Measurements from ENCODE around the gene CDKN1B. TPM values are rescaled to one million over a fixed set of nuclear protein-coding genes. Genes with fewer than 3 reads are reported as not detected.

CDKN1B gene
- total and polyA plus RNA-seq, 2 of the 4 experiments (the other 2 are of a cell fraction) = 13.9 to 17.4 TPM

- Histone ChIP-seq H2AK5ac (ENCODE audit: low read depth, low read length) (no peak overlapping the region), H3K4ac (ENCODE audit: low read depth, low read length) (peak overlapping the region; percentile 38), H3K23ac (ENCODE audit: low read depth, low read length) (peak overlapping the region; percentile 81), H2AFZ (replicated peaks; ENCODE audit: low read length, poor library complexity) (no peak overlapping the region), H2BK15ac (ENCODE audit: low read depth, low read length) (no peak overlapping the region), H4K5ac (ENCODE audit: low read depth, low read length) (no peak overlapping the region), H3K9ac (ENCODE audit: low read depth, low read length) (peak overlapping the region; percentile 75), H3K4me1 (ENCODE audit: control insufficient read depth, insufficient read depth, low read length) (peaks cover 10% of the 10 kb centered on the region), H3K56ac (ENCODE audit: extremely low read depth, insufficient read depth, low read length) (no peak overlapping the region), H3K9me1 (ENCODE audit: insufficient read depth, low read length) (no peaks in the 10 kb centered on the region; the same call in 1 of the 2 replicates), H3K4me2 (ENCODE audit: low read depth, low read length) (peak overlapping the region; percentile 86), H3K4me3 (ENCODE audit: insufficient read depth, low read depth, low read length) (peak overlapping the region; percentile 22), H3K14ac (replicated peaks; ENCODE audit: low read depth, low read length) (peak overlapping the region; percentile 50; the same call in 1 of the 2 replicates), H2BK20ac (ENCODE audit: low read depth, low read length) (no peak overlapping the region), H4K8ac (ENCODE audit: low read depth in 2 of 2, low read length in 2 of 2) (peak overlapping the region in 1 of 2 experiments; percentile 28; a peak in 1 of 4 replicates), H4K20me1 (ENCODE audit: insufficient read depth, low read length) (peaks cover 24% of the 10 kb centered on the region; the same call in 1 of the 2 replicates), H3K79me1 (ENCODE audit: low read depth in 1 of 2, low read length in 2 of 2) (peaks cover 6 to 16% of the 10 kb centered on the region in 2 experiments), H4K91ac (ENCODE audit: insufficient read depth, low read depth, low read length) (no peak overlapping the region), H3K18ac (ENCODE audit: low read depth, low read length) (no peak overlapping the region), H2BK5ac (ENCODE audit: low read depth, low read length, poor library complexity, severe bottlenecking) (peak overlapping the region; percentile 46), H2BK120ac (ENCODE audit: low read depth, low read length) (no peak overlapping the region), H3K27me3 (ENCODE audit: control insufficient read depth, insufficient read depth, low read length) (no peaks in the 10 kb centered on the region), H3K27ac (ENCODE audit: insufficient read depth, low read length) (peak overlapping the region; percentile 63; the same call in 1 of the 2 replicates), H3K9me3 (ENCODE audit: control insufficient read depth, insufficient read depth, low read length) (no peaks in the 10 kb centered on the region), H3K36me3 (ENCODE audit: control insufficient read depth, insufficient read depth, low read length) (peaks cover 20% of the 10 kb centered on the region), H2AK9ac (replicated peaks; ENCODE audit: low read depth, low read length, poor library complexity) (no peak overlapping the region)
- ATAC-seq (ENCODE audit: low read depth) (no peak), DNase-seq (no peak)
- ChIA-PET POLR2A (ENCODE audit: unreplicated experiment) (interaction anchor here (0.5 kb wide), 1 partner anchor 89 kb away, joined by 4 read pairs; no protein-coding TSS in a partner anchor), CTCF (interaction anchor here (2.4 kb wide), 1 partner anchor 17 kb away, joined by 12 read pairs; no protein-coding TSS in a partner anchor)
- dilution Hi-C loops (cut with HindIII; ENCODE audit: low sequenced_read_pairs, unreplicated experiment) = no loop called here
- no TSS peak for BruUV-seq (replicated peaks)
- intact Hi-C loops (cut with micrococcal nuclease) = loop anchor here (5.0 to 10.0 kb wide), 3 partner anchors 272 to 1445 kb away; partner anchors contain the start of gene EMP1
- no peak for TF ChIP-seq MAZ (IDR thresholded peaks at IDR 0.05; ENCODE audit: borderline replicate concordance, low read depth, low read length)
- no peak for TF ChIP-seq SMC3 (IDR thresholded peaks at IDR 0.05; ENCODE audit: low read depth, low read length)
- no peak for TF ChIP-seq CHD1 (IDR thresholded peaks at IDR 0.05; ENCODE audit: low read depth, low read length)
- no peak for TF ChIP-seq POLR2A (IDR thresholded peaks at IDR 0.05; ENCODE audit: low read depth, low read length)
- TF ChIP-seq NFE2L2 (IDR thresholded peaks at IDR 0.05; ENCODE audit: low read depth, low read length) = no peak
- no peak for TF ChIP-seq USF2 (IDR thresholded peaks at IDR 0.05; ENCODE audit: low read depth, low read length)
- WGBS, 2 experiments (ENCODE audit: extremely low coverage in 2 of 2, insufficient read length in 1 of 2) = no CpG with 5 or more reads among the region's 4 CpGs
- in situ Hi-C loops (cut with MboI; ENCODE audit: low sequenced_read_pairs) = loop anchor here (25.0 kb wide), 1 partner anchor 1008 kb away; no protein-coding TSS in a partner anchor
Observed at GRCh38 chr12:12720052-12720451, 2.9 kb downstream of the CDKN1B start.
